NCI-H1105 treated with DMSO at 0.1 percent for 48 hours (cell line): ENCODE measurements around the gene RHOB.
"Not testable (repeated sequence)": the region's sequence is repeated elsewhere in the genome, so short reads cannot be mapped to it uniquely, and the experiment has no call there.

Experiments used
- DNase-seq: peaks from one replicate; lab custom pipeline; 2025; lab: John Stamatoyannopoulos, UW

RHOB gene

GRCh38 chr2:20422402-20423271 lies 24.2 kb upstream of the RHOB start:
- DNase-seq = no peak

GRCh38 chr2:20423359-20423758 lies 23.5 kb upstream of the RHOB start:
- no peak for DNase-seq

GRCh38 chr2:20423847-20424246 lies 23.0 kb upstream of the RHOB start:
- DNase-seq = no peak

GRCh38 chr2:20424300-20425290 lies 22.3 kb upstream of the RHOB start:
- no peak for DNase-seq

DNA sequence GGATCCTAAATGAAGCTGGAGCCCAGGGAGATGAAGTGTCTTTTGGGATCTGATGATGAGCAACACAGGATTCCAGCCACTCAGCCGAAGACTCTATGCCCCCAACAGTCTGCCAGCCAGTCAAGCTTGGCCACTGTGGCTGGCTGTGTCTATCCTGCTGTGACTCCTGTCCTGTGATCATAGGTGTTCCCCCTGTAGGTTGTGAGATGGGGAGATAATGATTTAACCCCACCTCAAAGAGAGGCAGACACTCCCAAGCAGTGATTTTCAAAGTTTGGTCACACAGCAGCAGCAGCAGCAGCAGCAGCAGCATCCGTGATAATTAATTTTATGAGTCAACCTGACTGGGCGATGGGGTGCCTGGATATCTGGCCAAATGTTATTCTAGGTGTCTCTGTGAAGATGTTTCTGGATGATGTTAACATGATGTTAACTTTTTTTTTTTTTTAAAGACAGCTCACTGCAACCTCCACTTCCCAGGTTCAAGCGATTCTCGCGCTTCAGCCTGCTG lies 21.4 kb upstream of the RHOB start:
- no peak for DNase-seq

GRCh38 chr2:20425884-20426283 lies 21.0 kb upstream of the RHOB start:
- DNase-seq = no peak

DNA sequence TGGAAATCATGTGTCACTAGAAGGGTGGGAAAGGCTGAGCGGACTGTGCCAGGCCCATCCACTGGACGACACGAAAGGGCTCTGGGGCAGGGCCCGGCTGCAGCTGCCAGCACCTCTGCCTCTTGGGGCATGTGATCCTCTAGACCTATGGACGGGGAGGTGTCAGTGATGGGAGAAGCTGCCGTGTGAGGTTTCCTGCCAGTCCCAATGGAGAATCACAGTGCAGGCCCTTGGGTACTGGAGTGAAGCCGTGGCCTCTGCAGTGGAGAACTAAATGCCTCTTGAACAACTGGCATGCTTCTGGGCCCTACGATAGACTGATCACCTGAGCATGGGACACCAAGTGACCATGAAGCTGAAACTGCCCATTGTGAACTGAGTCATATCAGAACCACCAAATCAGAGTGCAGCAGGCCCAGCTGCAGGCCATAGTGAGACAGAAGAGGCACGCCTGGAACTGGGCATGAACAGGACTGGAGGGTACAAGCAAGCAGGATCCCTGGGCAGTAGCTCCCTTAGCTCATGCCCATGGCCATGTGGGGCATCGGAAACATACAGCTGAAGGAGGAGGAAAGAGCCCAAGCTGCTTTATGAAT lies 18.8 kb upstream of the RHOB start:
- no peak for DNase-seq

GRCh38 chr2:20428717-20429490 lies 18.0 kb upstream of the RHOB start:
- no peak for DNase-seq

DNA sequence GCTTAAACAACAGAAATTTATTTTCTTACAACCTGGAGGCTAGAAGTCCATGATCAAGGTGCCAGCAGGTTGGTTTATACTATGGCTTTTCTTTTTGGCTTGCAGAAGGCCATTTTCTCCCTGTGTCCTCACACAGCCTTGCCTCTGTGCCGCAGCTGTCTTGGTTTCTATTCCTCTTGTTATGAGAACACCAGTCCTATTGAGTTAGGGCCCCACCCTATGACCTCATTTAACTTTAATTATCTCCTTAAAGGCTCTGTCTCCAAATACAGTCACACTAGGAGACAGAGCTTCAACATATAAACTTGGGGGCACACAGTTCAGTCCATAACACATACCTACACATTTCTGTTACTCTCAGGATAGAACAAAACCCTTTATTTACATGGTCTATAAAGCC lies 17.3 kb upstream of the RHOB start:
- DNase-seq = no peak

DNA sequence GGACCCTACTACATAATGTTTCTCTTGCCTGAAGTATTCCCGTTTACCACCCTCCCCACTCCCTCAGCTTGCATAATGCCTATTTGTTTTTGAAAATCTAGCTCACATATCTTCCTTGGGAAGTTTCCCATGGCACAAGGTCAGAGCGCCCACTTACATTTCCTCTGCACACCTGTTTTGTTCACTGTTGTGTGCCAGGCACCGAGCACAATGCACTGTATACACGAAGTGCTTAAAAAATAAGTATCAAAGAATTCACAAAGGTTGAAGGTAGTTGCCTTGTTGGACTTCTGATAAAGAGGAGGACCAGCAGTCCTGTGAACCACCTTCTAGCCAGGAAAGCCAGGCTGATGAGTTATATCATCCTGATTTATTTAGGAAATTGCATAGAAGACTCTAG lies 16.8 kb upstream of the RHOB start:
- DNase-seq = no peak

DNA sequence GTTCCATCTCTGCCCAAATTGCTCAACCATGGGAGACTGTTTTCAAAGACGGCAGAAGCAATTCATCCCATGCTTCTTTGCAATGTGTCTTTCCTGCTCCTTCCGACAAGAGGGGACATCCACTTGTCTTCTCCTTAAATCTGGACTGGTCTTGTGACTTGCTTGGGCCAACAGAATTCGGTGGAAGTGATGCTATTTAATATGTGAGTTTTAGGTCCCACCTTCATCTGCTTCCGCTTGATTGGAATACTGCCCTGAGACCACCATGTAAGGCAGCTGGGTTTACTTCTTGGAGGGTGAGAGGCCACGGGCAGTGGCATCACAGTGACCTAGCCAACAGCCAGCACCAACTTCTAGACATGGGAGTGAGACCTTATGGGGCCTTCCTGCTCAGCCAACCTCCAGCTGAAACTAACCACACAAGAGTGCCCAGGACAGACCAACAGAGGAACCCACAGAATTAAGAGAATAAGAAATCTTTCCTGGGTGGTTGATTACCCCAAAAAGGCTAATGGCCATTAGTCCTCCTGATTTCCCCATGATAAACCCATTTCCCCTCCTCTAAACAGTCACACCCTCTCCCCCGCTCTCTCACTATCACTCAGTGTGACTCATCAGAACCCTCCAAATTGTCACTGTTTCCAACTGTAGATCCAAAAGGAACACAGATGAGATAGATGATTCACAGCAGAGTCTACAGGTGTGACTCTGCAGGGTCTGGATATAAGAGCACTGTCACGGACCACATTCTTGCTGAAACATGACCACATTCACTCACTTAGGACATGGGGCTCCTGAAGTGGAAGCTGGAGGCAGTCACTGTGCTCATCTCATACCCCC lies 16.2 kb upstream of the RHOB start:
- no peak for DNase-seq

GRCh38 chr2:20431301-20431698 lies 15.6 kb upstream of the RHOB start:
- no peak for DNase-seq

DNA sequence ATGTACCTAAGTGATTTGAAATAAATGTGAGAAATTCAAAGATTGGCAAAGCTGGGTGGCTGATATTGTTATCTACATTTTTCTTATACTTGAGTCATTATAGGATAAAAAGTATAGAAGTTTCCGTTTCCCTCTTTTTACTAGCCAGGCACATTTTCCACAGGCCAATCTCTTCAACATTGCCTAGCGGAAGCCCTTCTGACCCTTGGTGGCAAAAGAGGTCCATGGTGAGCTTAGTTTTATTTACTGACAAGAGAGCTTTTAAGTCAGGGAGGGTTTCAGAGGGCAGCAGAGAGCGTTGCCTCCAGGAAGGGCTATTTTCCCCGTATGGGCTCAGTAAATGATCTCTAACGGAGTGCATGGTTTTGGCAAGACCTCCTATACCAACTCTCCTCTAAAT lies 15.1 kb upstream of the RHOB start:
- DNase-seq = no peak

DNA sequence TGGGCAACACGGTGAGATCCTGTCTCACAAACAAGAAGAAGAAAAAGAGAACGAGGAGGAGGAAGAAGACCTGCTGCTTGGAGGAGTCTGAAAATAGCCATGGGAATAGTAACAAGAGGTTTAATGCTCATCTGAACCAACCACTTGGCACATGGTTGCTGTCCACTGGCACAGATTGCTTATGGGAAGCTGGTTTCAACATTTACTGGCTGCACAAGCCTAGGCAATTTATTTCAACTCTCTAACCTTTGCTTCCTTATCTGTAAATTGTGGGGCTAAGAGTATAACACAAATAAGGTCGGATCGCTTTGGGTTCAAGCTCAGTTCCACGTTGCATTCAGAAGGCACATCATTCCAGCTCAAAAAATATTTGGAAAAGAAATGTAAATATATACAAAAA lies 14.2 kb upstream of the RHOB start:
- no peak for DNase-seq

DNA sequence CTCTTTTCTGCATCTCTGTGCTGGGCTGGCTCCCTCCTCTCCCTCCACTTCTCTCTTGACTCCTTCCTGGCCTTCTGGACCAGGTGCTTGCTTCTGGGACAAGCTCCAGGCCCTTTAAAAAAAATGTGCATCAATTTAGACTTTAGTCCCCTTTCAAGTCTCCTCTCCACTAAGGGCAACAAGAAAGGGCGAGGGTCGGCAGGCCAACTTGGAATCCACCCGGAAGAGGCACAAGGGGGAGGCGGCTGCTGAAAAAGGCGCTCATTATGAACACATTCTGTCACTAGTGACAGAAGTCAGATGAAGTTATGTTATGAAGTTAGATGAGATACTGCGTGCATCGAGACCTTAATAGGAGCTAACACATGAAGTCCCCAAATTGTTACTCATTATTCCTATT lies 13.6 kb upstream of the RHOB start:
- no peak for DNase-seq

DNA sequence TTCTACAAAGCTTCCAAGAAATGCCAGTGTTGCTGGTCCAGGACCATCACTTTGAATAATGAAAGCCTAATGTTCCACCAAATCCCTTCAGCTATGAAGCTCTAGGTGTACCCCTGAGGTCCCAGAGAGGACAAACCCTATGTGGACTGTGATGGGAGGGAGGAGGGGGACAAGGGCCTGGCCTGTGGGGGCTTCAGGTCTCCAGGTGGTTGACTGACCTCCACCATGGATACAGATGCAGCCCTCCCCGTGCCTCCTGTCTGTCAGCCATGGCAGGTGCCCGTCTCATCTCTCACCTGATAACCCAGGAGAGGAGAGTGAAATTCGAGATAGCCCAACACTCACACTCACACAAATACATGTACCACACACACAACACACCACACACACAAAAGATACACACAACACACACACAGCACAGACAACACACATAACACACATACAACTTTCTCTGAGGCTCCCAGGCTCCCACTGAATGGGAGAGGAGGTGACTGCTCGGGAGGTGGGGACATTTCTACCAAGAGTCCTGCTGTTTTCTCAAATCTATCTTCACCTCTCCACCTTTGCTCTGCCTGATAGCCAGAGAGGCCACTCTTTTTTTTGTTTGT lies 12.8 kb upstream of the RHOB start:
- no peak for DNase-seq

- peak; percentile 89 for DNase-seq
These were observed 12.1 kb upstream of the RHOB start for GRCh38 chr2:20434588-20435294.

GRCh38 chr2:20435456-20435855 lies 11.4 kb upstream of the RHOB start:
- DNase-seq = not testable (repeated sequence)

GRCh38 chr2:20436716-20437470 lies 10.0 kb upstream of the RHOB start:
- no peak for DNase-seq
